ENCODE data around the gene USP22. TPM values are rescaled to one million over a fixed set of nuclear protein-coding genes. Genes with fewer than 3 reads are reported as not detected.

Gene USP22
- total and polyA plus RNA-seq, 2 donors (not counting 1 experiment from before 2014, with no cell fraction given), result 235 TPM

GRCh38 chr17:21002309-21003006, 40.4 kb downstream of the USP22 start:
- Histone ChIP-seq H3K79me2 (ENCODE audit: control insufficient read depth, insufficient read depth, low read length) (peaks cover 30% of the 10 kb centered on the region), H3K4me2 (ENCODE audit: extremely low read depth, insufficient read depth, low read length) (no peak overlapping the region)

GRCh38 chr17:21001813-21002221, 41.0 kb downstream of the USP22 start:
- Histone ChIP-seq H3K9me3 (ENCODE audit: control insufficient read depth, insufficient read depth, low read depth, low read length) (no peaks in the 10 kb centered on the region), H3K27ac (ENCODE audit: insufficient read depth, low read length) (no peak overlapping the region), H4K20me1 (ENCODE audit: control insufficient read depth, extremely low read depth, insufficient read depth, low read length) (no peaks in the 10 kb centered on the region)

More at GRCh38 chr17:21002309-21003006, 40.4 kb downstream of the USP22 start:
- no peaks in the 10 kb centered on the region for H4K20me1 ChIP-seq (ENCODE audit: control insufficient read depth, extremely low read depth, insufficient read depth, low read length)
- H2AFZ ChIP-seq (ENCODE audit: low read length), result no peak overlapping the region
- peaks cover 17% of the 10 kb centered on the region for H3K4me1 ChIP-seq (ENCODE audit: control insufficient read depth, extremely low read depth, insufficient read depth, low read length)
- H3K9ac ChIP-seq (ENCODE audit: insufficient read depth, low read length), result no peak overlapping the region
- H3K4me3 ChIP-seq (replicated peaks in 1 of 4; ENCODE audit: control extremely low read depth in 1 of 4, insufficient read depth in 1 of 4, low read depth in 3 of 4, low read length in 4 of 4), result no peak overlapping the region
- DNase-seq (ENCODE audit: low read depth in 2 of 2), result no peak
- H3K27ac ChIP-seq (ENCODE audit: insufficient read depth, low read length), result no peak overlapping the region
- TF ChIP-seq EZH2 (IDR thresholded peaks at IDR 0.05; ENCODE audit: low read length, missing control alignments) (no peak), CTCF (conservative IDR thresholded peaks at IDR 0.05 in 1 of 2, IDR thresholded peaks at IDR 0.05 in 1 of 2; ENCODE audit: low read depth in 1 of 2, low read length in 2 of 2) (no peak)
- H3K27me3 ChIP-seq (ENCODE audit: control insufficient read depth, insufficient read depth, low read length), result no peaks in the 10 kb centered on the region
- H3K9me3 ChIP-seq (ENCODE audit: control insufficient read depth, insufficient read depth, low read depth, low read length), result no peaks in the 10 kb centered on the region
- H3K36me3 ChIP-seq (ENCODE audit: control insufficient read depth, insufficient read depth, low read length), result peaks cover 43% of the 10 kb centered on the region

More at GRCh38 chr17:21001813-21002221, 41.0 kb downstream of the USP22 start:
- Histone ChIP-seq H3K9ac (ENCODE audit: insufficient read depth, low read length) (no peak overlapping the region), H3K79me2 (ENCODE audit: control insufficient read depth, insufficient read depth, low read length) (peaks cover 26% of the 10 kb centered on the region), H3K4me3 (replicated peaks in 1 of 4; ENCODE audit: control extremely low read depth in 1 of 4, insufficient read depth in 1 of 4, low read depth in 3 of 4, low read length in 4 of 4) (no peak overlapping the region), H2AFZ (ENCODE audit: low read length) (no peak overlapping the region), H3K36me3 (ENCODE audit: control insufficient read depth, insufficient read depth, low read length) (peaks cover 38% of the 10 kb centered on the region), H3K27me3 (ENCODE audit: control insufficient read depth, insufficient read depth, low read length) (no peaks in the 10 kb centered on the region), H3K4me1 (ENCODE audit: control insufficient read depth, extremely low read depth, insufficient read depth, low read length) (peaks cover 17% of the 10 kb centered on the region), H3K4me2 (ENCODE audit: extremely low read depth, insufficient read depth, low read length) (no peak overlapping the region)
- peak in 1 of 2 donors; percentile 14 for DNase-seq (ENCODE audit: low read depth in 2 of 2)
- TF ChIP-seq EZH2 (IDR thresholded peaks at IDR 0.05; ENCODE audit: low read length, missing control alignments) (no peak), CTCF (conservative IDR thresholded peaks at IDR 0.05 in 1 of 2, IDR thresholded peaks at IDR 0.05 in 1 of 2; ENCODE audit: low read depth in 1 of 2, low read length in 2 of 2) (no peak)
